ENCODE results near the gene ADGRL3.
"Not testable (repeated sequence)": the region's sequence is repeated elsewhere in the genome, so short reads cannot be mapped to it uniquely, and the experiment has no call there.

The ADGRL3 gene

GRCh38 chr4:61293707-61294400, 93.7 kb downstream of the ADGRL3 start:
- no peak for DNase-seq

GRCh38 chr4:61294936-61295335, 94.8 kb downstream of the ADGRL3 start:
- no peak for DNase-seq

- DNase-seq = no peak
Observed at GRCh38 chr4:61296144-61296543, 96.0 kb downstream of the ADGRL3 start.

GRCh38 chr4:61298178-61298740, 98.1 kb downstream of the ADGRL3 start:
- DNase-seq = no peak

GRCh38 chr4:61299316-61299715, 99.2 kb downstream of the ADGRL3 start:
- no peak for DNase-seq

- DNase-seq = no peak
Observed at GRCh38 chr4:61300266-61300844, 100.2 kb downstream of the ADGRL3 start.

GRCh38 chr4:61301271-61301670, 101.1 kb downstream of the ADGRL3 start:
- no peak for DNase-seq

GRCh38 chr4:61308033-61308432, 107.9 kb downstream of the ADGRL3 start:
- DNase-seq = no peak

- DNase-seq = no peak
Observed at GRCh38 chr4:61309616-61310015, 109.5 kb downstream of the ADGRL3 start.

GRCh38 chr4:61312526-61312925, 112.4 kb downstream of the ADGRL3 start:
- no peak for DNase-seq

- DNase-seq = no peak
Observed at GRCh38 chr4:61318431-61318830, 118.3 kb downstream of the ADGRL3 start.

- no peak for DNase-seq
Observed at GRCh38 chr4:61319156-61319555, 119.0 kb downstream of the ADGRL3 start.

GRCh38 chr4:61320154-61320553, 120.0 kb downstream of the ADGRL3 start:
- DNase-seq = no peak

- DNase-seq = no peak
Observed at GRCh38 chr4:61320631-61321030, 120.5 kb downstream of the ADGRL3 start.

- DNase-seq = no peak
Observed at GRCh38 chr4:61332693-61333092, 132.6 kb downstream of the ADGRL3 start.

GRCh38 chr4:61333490-61333889, 133.4 kb downstream of the ADGRL3 start:
- DNase-seq = no peak

GRCh38 chr4:61335241-61335763, 135.2 kb downstream of the ADGRL3 start:
- no peak for DNase-seq

GRCh38 chr4:61336488-61336887, 136.4 kb downstream of the ADGRL3 start:
- no peak for DNase-seq

GRCh38 chr4:61336916-61337315, 136.8 kb downstream of the ADGRL3 start:
- no peak for DNase-seq

- DNase-seq = no peak
Observed at GRCh38 chr4:61342061-61342460, 141.9 kb downstream of the ADGRL3 start.

- no peak for DNase-seq
Observed at GRCh38 chr4:61350932-61351331, 150.8 kb downstream of the ADGRL3 start.

- no peak for DNase-seq
Observed at GRCh38 chr4:61356696-61357095, 156.6 kb downstream of the ADGRL3 start.

- DNase-seq = no peak
Observed at GRCh38 chr4:61359301-61359700, 159.2 kb downstream of the ADGRL3 start.

GRCh38 chr4:61372817-61373216, 172.7 kb downstream of the ADGRL3 start:
- DNase-seq = not testable (repeated sequence)
